ENCODE results near the gene PPP1R16B.
"Not testable (repeated sequence)": the region's sequence is repeated elsewhere in the genome, so short reads cannot be mapped to it uniquely, and the experiment has no call there.

PPP1R16B gene

GRCh38 chr20:38791940-38792339, 13.6 kb upstream of the PPP1R16B start:
- DNase-seq (ENCODE audit: low spot score) = no peak

DNA sequence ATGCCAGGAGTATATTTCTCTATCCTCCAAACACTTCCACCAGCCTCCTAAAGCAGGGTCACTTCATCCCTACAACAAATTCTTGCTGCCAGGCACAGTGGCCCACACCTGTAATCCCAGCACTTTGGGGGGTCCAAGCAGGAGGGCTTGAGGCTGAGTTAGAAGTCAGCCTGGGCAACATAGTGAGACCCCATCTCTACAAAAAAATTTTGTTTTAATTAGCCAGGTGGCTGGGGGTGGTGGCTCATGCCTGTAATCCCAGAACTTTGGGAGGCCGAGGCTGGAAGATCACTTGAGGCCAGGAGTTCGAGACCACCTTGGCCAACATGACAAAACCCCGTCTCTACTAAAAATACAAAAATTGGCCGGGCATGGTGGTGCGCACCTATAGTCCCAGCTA, 11.4 kb upstream of the PPP1R16B start:
- not testable (repeated sequence) for DNase-seq (ENCODE audit: low spot score)

DNA sequence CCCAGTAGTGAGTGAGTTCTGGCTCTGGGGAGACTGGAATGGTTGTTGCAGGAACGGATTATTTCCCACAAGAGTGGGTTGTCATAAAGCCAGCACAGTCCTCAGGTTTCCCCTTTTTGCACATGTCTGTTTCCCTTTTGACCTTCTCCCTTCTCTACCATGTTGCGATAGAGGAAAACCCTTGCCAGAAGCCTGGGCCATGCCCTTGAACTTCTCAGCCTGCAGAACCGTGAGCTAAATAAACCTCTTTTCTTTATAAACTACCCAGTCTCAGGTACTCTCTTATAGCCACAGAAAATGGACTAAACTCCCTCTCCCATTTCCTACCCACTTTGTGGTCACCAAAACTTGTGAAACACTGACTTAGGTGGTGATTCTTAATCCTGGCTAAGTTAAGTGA, 7.2 kb upstream of the PPP1R16B start:
- DNase-seq (ENCODE audit: low spot score) = no peak

- no peak for DNase-seq (ENCODE audit: low spot score)
Measured at GRCh38 chr20:38799203-38799602, 6.3 kb upstream of the PPP1R16B start.

DNA sequence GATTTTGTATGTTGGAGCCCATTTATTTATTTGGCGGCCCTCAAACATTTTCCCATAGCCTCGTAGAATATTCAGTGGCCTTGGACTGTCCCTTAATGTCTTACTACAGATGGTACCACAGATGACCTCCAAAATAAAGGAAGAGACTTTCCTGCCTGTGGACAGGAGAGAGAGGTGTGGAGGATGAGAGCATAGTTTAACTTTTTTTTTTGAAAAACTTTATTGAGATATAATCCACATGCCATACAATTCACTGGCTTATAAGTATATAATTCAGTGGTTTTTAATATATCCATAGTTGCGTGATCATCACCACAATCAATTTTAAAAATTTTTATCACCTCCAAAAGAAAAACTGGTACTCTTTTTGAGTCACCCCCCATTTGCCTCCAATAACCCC, 4.6 kb upstream of the PPP1R16B start:
- no peak for DNase-seq (ENCODE audit: low spot score)

DNA sequence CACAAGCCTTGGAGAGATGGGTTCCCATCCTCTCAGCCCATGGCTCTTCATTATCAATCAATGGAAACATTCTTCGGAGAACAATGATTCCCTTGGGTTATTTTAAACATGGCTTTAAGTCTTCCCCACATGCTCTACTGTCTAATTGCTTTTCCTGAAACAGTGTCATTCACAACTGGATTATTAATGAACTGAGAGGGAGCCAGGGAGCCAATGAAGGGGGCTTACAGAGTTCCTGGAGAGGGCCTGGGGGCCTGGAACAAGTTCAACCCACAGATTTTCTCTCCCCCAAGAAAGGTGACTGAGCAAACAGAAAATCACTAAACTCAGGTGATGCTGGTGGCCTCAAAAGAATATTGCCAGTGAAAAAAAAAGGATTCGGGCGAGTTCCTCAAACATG, 1.3 kb upstream of the PPP1R16B start:
- no peak for DNase-seq (ENCODE audit: low spot score)

DNA sequence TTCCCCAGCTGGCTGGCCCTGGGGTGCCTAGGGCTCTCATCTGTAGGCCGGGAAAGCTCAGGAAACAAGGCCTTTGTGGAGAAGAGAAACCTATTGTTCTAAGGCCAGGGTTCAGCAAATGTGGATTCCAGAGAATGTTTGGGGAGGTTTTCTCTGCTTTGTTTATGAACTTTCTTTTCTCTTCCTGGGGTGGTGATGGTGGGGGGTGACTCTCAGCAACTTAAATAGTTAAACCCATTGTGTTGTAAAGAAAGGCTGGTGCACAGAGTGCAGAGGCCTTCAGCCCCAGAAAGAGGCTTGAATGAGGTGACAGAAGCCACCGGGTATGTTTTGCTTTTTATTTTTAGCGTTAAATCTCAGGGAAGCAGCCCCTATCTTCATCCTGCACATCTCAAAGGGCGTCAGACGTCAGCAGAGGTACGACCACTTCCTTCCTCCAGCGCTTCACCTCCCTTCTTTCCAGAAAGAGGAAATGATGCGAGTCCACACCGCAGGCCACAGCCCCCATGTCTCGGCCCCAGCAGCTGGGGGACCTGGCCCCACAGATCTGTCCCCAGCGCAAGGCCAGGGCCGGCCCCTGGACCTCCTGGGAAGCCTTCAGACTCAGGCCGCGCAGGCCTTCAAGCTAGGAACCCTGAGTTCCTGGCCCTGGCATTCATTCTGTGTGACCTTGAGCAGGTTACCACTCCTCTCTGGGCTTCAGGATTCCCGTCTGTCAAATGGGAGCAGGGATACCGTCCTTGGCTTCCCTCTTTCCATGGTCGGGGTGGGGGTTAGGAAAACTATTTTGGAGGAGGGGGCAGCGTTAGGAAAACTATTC, 605 bp upstream of the PPP1R16B start:
- DNase-seq (ENCODE audit: low spot score) = peak; percentile 75

DNA sequence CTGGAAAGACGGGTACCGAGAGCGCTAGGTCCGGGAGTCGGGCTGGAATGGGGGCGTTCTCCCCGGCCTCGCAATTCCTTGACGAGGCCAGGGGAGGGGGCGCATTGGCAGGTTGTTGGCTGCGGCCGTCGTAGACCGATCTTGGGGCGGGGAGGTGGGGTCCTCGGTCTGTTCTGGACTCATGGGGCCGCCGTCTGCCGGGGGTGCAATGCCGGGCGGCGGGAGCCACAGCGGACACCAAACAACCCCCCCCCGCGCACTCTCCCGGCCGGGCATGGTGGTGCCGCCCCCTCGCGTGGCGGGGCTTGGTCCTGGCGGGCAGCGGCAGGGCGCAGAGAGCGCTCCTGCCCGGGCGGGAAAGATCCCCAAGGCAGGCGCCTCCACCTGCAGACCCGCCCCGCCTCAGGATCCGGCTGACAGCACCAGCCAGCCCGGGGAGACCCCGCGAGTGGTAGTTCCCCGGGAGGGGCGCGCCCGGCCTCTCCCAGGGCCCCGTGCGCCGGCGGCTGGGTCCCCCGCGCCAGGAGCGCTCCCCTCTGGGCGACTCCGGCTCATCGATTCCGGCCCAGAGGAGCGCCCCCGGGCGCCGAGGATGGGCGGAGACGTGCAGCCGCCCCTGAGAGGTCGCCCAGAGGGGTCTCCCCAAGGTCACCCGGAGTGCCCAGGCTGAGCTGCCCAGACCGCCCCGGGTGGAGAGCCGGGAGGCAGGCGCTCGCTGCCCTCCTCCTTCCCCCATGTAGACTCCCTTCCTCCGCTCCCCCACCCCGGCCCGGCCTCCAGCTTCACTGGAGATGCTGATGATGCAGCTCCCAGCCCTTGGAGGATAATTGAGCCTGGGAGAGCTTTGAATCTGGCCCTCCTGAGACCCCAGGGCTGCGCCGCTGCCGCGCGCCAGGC, 709 bp downstream of the PPP1R16B start:
- DNase-seq (ENCODE audit: low spot score) = peak; percentile 31

GRCh38 chr20:38806855-38807655, 1.6 kb downstream of the PPP1R16B start:
- peak; percentile 33 for DNase-seq (ENCODE audit: low spot score)

DNA sequence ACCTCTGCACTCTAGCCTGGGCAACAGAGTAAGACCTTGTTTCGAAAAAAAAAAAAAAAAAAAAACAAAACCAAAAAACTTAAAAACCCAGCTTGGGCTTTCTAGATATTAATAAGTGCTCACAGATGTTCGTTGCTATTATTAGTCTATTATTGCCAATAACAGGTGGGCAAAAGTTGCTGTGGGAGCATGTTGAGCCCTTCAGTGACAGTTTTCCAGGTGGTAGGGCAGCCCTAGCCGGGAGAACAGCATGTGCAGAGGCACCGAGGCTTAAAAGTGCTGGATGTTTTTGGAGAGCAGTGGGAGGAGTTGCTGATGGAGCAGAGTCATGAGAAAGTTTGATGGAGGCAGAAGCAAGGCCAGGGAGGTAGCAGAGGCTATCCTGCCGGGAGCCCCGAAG, 4.4 kb downstream of the PPP1R16B start:
- no peak for DNase-seq (ENCODE audit: low spot score)

DNA sequence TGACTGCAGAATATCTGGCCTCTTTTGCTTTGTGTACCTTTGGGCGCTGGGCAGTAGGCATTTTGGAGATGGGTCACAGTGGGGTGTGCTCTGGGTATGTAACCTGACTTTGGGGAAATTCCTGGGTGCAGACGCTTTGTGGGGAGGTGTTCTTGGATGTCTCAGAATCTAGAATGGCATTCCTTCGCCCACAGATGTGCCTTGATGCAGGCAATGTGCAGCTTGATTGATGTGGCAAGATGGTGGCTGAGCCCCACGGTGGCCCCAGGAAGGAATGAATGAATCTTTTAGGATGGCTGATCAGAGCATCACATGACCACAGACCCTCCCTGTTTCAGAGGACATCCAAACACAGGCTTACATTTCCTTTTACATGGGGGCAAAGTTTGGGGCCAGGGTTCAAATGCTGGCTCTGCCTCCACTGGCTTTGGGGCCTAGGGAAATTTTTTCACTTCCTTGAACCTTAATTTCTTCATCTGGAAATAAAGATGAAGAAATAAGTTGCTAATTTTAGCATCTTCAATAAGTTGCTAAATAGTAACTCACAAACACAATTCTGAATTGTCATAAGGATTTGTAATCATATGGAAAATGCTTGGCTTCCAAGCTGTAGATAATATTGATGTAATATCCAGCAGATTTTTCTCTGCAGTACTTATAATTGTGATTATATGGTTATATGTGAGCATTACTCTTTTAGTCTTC, 5.6 kb downstream of the PPP1R16B start:
- DNase-seq (ENCODE audit: low spot score) = no peak

- DNase-seq (ENCODE audit: low spot score) = no peak
Measured at GRCh38 chr20:38811769-38812168, 6.3 kb downstream of the PPP1R16B start.

- DNase-seq (ENCODE audit: low spot score) = no peak
Measured at GRCh38 chr20:38812182-38812581, 6.7 kb downstream of the PPP1R16B start.

GRCh38 chr20:38812709-38813573, 7.4 kb downstream of the PPP1R16B start:
- DNase-seq (ENCODE audit: low spot score) = no peak

GRCh38 chr20:38813574-38813962, 8.1 kb downstream of the PPP1R16B start:
- not testable (repeated sequence) for DNase-seq (ENCODE audit: low spot score)

- DNase-seq (ENCODE audit: low spot score) = no peak
Measured at GRCh38 chr20:38815446-38815845, 9.9 kb downstream of the PPP1R16B start.

DNA sequence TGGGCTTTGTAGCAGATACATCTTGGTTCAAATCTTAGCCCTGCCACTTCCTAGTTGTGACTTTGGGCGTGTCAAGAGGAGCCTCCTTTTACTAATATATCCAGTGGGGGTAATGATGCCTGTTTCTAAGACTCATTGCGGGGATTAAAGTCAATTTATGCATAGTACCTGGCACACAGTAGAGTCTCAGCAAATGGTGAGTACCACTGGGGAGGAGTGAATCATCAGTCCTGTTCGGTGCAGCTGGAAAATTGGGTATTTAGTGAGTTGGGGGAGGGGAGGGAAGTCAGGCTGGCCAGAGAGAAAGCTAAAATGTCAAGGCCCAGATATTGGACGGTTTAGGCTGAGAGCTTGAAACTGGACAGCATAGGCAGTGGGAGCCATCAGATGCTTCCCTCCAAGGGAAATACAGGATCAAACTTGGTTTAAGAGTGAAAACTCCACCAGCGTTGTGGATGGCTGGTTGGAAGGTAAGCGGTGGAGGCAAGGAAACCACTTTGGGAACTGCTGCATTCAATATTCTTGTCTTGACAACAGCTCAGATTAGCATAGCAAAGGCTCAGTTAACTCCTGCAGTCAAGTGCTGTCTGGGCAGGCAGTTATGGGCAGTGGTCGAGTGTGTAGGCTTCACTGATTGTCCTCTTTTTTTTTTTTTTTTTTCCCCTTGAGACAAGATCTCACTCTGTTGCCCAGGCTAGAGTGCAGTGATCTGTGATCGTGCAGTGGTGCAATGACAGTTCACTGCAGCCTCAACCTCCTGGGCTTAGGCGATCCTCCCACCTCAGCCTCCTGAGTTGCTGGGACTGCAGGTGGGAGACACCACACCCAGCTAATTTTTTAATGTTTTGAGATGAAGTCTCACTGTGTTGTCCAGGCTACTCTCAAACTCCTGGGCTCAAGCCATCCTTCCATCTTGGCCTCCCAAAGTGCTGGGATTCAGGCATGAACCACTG, 12.9 kb downstream of the PPP1R16B start:
- DNase-seq (ENCODE audit: low spot score) = no peak

DNA sequence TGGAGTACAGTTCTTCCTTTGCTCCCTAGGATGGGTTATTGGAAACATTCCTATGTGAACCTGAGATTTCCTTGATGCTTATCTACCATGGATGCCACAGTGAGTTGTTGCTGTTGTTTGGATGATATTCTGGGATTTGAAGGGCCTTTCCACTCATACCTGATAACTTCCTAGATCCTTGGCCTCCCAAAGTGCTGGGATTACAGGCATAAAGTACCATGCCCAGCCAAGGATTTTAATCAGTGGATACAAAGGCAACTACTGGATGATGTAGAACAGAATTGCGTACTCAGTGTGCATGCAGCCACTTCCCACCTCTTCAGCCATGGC, 20.0 kb downstream of the PPP1R16B start:
- no peak for DNase-seq (ENCODE audit: low spot score)

- no peak for DNase-seq (ENCODE audit: low spot score)
Measured at GRCh38 chr20:38825901-38826625, 20.6 kb downstream of the PPP1R16B start.
